IPS-15b (cell line): Measurements from ENCODE around the gene TEAD1.

Experiments used
- H3K27me3 ChIP-seq: one replicate; pipeline ENCODE4 v1.6.1; 2013; ENCODE audit warnings: low read length; ENCODE audit not compliant: control insufficient read depth, insufficient read depth
- H3K36me3 ChIP-seq: one replicate; pipeline ENCODE4 v1.6.1; 2013; ENCODE audit warnings: low read length; ENCODE audit not compliant: control insufficient read depth, insufficient read depth
- H3K4me1 ChIP-seq: one replicate; pipeline ENCODE4 v1.6.1; 2013; ENCODE audit warnings: mild to moderate bottlenecking, low read length; ENCODE audit not compliant: control insufficient read depth, insufficient read depth
- H3K4me3 ChIP-seq: one replicate; pipeline ENCODE4 v1.5.1; 2013; ENCODE audit warnings: low read depth, low read length
- H3K9ac ChIP-seq: one replicate; pipeline ENCODE4 v1.6.1; 2013; ENCODE audit warnings: low read depth, mild to moderate bottlenecking, low read length
- H3K9me3 ChIP-seq: one replicate; pipeline ENCODE4 v1.6.1; 2013; ENCODE audit warnings: mild to moderate bottlenecking, low read length; ENCODE audit not compliant: control insufficient read depth, insufficient read depth

The TEAD1 gene

GRCh38 chr11:12966002-12966401 is 291.8 kb downstream of the TEAD1 start:
- Histone ChIP-seq H3K9ac (no peak overlapping the region), H3K9me3 (no peaks in the 10 kb centered on the region), H3K4me3 (no peak overlapping the region), H3K36me3 (no peaks in the 10 kb centered on the region), H3K27me3 (peaks cover 2% of the 10 kb centered on the region), H3K4me1 (no peaks in the 10 kb centered on the region)

DNA sequence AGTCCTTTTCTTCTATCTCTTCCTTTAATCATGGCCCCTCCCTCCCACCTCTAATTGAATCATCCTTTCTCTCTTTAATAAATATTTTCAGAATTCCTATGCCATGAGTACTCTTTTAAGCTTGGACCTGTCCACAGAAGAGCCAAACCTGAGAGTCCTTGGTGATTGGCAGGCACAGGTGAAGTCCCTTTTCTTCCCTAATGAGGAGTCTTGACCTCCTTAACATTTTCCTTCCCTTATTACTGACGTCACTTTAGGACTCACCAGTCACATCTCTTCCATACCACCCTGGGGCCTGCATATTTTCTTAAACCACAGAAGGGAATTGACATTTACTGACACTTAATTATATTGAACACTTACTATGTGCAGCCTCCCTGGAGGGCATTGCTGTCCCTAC is 293.9 kb downstream of the TEAD1 start:
- Histone ChIP-seq H3K36me3 (no peaks in the 10 kb centered on the region), H3K9me3 (no peaks in the 10 kb centered on the region), H3K27me3 (no peaks in the 10 kb centered on the region), H3K4me3 (no peak overlapping the region), H3K4me1 (no peaks in the 10 kb centered on the region), H3K9ac (no peak overlapping the region)

GRCh38 chr11:12968826-12969225 is 294.6 kb downstream of the TEAD1 start:
- Histone ChIP-seq H3K36me3 (no peaks in the 10 kb centered on the region), H3K4me3 (no peak overlapping the region), H3K4me1 (no peaks in the 10 kb centered on the region), H3K9ac (no peak overlapping the region), H3K9me3 (no peaks in the 10 kb centered on the region), H3K27me3 (no peaks in the 10 kb centered on the region)

GRCh38 chr11:12971955-12972354 is 297.7 kb downstream of the TEAD1 start:
- H3K27me3 ChIP-seq = no peaks in the 10 kb centered on the region
- H3K4me3 ChIP-seq = no peak overlapping the region
- H3K36me3 ChIP-seq = no peaks in the 10 kb centered on the region
- no peaks in the 10 kb centered on the region for H3K4me1 ChIP-seq
- H3K9me3 ChIP-seq = no peaks in the 10 kb centered on the region
- H3K9ac ChIP-seq = no peak overlapping the region

DNA sequence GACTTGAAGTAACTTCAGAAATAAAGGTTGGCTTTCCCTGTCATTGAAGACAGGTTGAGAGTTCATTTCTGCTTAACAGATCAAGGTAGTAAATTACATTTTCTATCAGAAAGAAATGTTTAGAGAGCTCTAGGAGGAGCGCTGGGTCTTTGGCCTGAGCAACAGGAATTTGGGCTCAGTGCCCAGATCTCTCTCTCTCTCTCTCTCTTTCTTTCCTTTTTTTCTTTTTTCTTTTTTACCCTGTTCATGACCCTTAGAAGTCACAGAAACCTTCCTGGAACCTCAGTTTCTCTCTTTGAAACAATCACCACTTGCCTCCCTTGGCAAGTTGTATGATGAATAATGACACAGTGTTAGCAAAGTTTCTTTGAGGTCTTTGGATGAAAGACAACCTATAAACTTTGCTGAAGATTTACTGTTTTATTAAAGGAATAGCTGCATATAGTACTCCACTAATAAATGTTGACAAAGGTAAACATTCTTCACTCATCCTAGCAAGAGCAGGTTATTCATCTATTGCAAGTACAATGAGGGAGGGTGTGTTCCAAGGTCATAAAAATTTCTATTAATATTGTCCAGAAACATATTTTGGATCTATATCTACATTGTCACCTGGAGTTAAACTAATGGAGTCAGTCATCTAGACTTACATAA is 299.4 kb downstream of the TEAD1 start:
- Histone ChIP-seq H3K4me1 (no peaks in the 10 kb centered on the region), H3K36me3 (no peaks in the 10 kb centered on the region), H3K4me3 (no peak overlapping the region)

GRCh38 chr11:12975195-12975594 is 301.0 kb downstream of the TEAD1 start:
- Histone ChIP-seq H3K27me3 (no peaks in the 10 kb centered on the region), H3K4me1 (no peaks in the 10 kb centered on the region), H3K9ac (no peak overlapping the region), H3K9me3 (no peaks in the 10 kb centered on the region), H3K4me3 (no peak overlapping the region), H3K36me3 (no peaks in the 10 kb centered on the region)

More for the DNA sequence above, 299.4 kb downstream of the TEAD1 start:
- Histone ChIP-seq H3K9ac (no peak overlapping the region), H3K9me3 (no peaks in the 10 kb centered on the region), H3K27me3 (no peaks in the 10 kb centered on the region)

DNA sequence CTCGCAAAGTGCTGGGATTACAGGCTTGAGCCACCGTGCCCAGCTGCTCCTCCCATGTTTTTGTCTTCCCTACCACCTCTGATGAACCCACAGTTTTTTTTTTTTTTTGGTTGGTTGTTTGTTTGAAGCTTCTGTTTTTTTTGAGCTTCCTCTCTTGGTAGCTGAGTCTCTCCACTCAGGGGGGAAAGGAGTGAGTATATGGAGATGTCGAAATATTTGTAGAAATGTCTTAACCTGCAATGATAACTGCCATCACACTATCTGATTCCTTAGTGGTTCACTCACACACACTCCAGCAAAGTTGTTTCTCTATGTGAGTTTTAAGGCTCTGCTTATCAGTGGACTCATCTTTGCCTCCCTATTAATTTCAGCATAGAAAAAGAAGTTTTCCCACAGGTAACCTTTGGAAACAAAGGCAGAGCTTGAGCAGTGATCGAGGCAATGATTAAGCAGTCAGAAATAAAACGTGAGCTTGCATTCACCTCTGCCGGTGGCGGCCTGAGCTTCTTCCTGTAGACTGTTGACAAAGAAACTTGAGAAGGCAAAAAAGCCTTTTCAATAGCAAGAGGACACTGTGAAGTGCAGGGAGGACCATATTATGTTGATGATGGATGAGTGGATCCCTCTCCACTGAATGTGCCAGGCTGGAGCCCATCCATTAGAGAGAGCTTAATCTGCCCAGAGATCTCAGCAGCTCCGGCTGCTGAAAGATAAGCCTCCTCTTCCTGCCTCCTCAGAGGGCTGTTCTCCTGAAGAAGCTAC is 305.9 kb downstream of the TEAD1 start:
- Histone ChIP-seq H3K9me3 (no peaks in the 10 kb centered on the region), H3K4me3 (no peak overlapping the region), H3K27me3 (no peaks in the 10 kb centered on the region), H3K4me1 (no peaks in the 10 kb centered on the region), H3K36me3 (no peaks in the 10 kb centered on the region), H3K9ac (no peak overlapping the region)

- H3K4me1 ChIP-seq = no peaks in the 10 kb centered on the region
- H3K36me3 ChIP-seq = no peaks in the 10 kb centered on the region
- H3K4me3 ChIP-seq = no peak overlapping the region
- no peak overlapping the region for H3K9ac ChIP-seq
- no peaks in the 10 kb centered on the region for H3K27me3 ChIP-seq
- H3K9me3 ChIP-seq = no peaks in the 10 kb centered on the region
Observed at GRCh38 chr11:12981676-12982522, 307.7 kb downstream of the TEAD1 start.

- H3K9me3 ChIP-seq = no peaks in the 10 kb centered on the region
- no peaks in the 10 kb centered on the region for H3K36me3 ChIP-seq
- H3K4me1 ChIP-seq = no peaks in the 10 kb centered on the region
- no peaks in the 10 kb centered on the region for H3K27me3 ChIP-seq
- H3K9ac ChIP-seq = no peak overlapping the region
- H3K4me3 ChIP-seq = no peak overlapping the region
Observed at GRCh38 chr11:12983336-12983735, 309.1 kb downstream of the TEAD1 start.

GRCh38 chr11:12986194-12986898 is 312.1 kb downstream of the TEAD1 start:
- no peak overlapping the region for H3K4me3 ChIP-seq
- no peaks in the 10 kb centered on the region for H3K27me3 ChIP-seq
- no peak overlapping the region for H3K9ac ChIP-seq
- H3K9me3 ChIP-seq = no peaks in the 10 kb centered on the region
- H3K4me1 ChIP-seq = no peaks in the 10 kb centered on the region
- no peaks in the 10 kb centered on the region for H3K36me3 ChIP-seq

GRCh38 chr11:12989428-12990161 is 315.4 kb downstream of the TEAD1 start:
- Histone ChIP-seq H3K9me3 (no peaks in the 10 kb centered on the region), H3K27me3 (no peaks in the 10 kb centered on the region), H3K4me3 (no peak overlapping the region), H3K4me1 (no peaks in the 10 kb centered on the region), H3K9ac (no peak overlapping the region), H3K36me3 (no peaks in the 10 kb centered on the region)
